ENCODE measurements around the gene CDH23.

Gene CDH23

DNA sequence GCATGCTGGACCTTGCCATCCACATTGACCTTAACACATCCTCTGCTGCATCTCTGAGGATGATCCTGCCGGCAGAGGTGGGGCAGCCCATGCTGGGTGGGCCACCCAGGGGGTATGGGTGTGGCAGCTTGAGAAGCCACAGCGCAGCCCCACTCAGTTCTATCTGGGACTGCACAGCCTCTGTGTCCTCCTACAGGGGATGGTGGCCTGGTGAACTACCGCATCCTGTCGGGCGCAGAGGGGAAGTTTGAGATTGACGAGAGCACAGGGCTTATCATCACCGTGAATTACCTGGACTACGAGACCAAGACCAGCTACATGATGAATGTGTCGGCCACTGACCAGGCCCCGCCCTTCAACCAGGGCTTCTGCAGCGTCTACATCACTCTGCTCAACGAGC is 335.1 kb downstream of the CDH23 start:
- in situ Hi-C loops (cut with HindIII; ENCODE audit: low pct_unique_long_range_greater_than_20kb, low sequenced_read_pairs): no loop called here
- DNase-seq (ENCODE audit: low read depth in 1 of 2, low spot score in 1 of 2): no peak
- no peak for TF ChIP-seq JUND (IDR thresholded peaks at IDR 0.05; ENCODE audit: low read depth)

DNA sequence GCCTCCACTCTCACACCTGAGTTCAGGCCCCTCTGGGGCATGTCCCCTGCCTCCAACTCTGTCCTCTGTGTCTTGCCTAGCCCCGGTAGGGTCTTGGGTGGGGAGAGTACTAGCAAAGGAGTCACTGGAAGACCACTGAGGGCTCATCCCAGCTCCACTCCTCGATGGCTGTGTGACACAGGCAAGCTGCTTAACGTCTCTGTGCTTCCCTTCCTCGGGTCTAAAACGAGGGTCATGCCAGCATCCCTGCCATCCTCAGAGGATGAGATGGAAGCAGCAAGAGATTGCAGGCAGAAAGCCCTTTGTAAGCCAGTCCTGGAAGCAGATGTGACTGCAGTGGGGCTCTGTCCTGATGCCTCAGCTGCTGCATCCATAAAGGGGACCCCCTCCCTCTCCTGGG is 338.1 kb downstream of the CDH23 start:
- TF ChIP-seq JUND (IDR thresholded peaks at IDR 0.05; ENCODE audit: low read depth): no peak
- in situ Hi-C loops (cut with HindIII; ENCODE audit: low pct_unique_long_range_greater_than_20kb, low sequenced_read_pairs): no loop called here
- no peak for DNase-seq (ENCODE audit: low read depth in 1 of 2, low spot score in 1 of 2)

DNA sequence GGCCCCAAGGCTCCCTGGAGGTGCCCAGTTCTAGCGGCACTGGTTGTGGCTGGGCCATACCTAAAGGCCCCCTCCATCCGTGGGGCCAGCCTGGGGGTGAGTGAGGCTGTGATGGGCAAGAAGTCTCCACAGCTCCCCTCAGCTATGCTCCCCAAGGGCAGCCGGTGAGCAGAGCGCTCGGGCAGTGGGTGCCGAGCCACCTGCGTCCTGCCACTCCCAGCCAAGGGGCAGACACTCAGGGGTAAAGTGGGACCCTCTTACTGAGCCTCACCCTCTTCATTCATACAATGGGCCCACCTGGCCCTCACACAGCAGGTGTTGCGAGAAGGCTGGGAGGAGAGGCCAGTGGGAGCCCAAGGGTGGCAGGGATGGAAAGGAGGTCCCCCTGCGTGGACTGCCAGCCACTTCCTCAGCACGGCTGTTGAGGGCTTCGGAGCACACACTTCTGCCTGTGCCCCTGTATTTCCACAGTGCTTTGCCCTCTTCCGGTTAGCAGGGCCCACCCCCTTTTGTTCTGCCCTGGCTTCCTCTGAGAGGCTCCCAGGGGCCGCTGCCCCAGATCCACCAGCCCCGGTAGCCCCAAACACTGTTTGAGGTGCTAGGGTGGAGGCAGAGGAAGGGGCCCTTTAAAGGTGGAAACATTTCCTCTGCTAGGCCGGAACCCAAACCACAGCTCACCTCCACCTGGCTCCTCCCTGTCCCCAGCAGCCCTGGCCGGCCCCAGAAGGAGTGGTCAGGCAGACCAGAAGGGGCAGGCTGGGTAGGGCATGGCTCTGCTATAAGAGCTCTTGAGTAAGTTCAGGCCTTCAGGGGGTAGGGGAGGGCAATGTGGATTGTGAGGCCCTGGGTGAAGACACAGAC is 339.2 kb downstream of the CDH23 start:
- DNase-seq (ENCODE audit: low read depth in 1 of 2, low spot score in 1 of 2): peak in 1 of 2 experiments; percentile 48
- in situ Hi-C loops (cut with HindIII; ENCODE audit: low pct_unique_long_range_greater_than_20kb, low sequenced_read_pairs): no loop called here
- TF ChIP-seq JUND (IDR thresholded peaks at IDR 0.05; ENCODE audit: low read depth): no peak

DNA sequence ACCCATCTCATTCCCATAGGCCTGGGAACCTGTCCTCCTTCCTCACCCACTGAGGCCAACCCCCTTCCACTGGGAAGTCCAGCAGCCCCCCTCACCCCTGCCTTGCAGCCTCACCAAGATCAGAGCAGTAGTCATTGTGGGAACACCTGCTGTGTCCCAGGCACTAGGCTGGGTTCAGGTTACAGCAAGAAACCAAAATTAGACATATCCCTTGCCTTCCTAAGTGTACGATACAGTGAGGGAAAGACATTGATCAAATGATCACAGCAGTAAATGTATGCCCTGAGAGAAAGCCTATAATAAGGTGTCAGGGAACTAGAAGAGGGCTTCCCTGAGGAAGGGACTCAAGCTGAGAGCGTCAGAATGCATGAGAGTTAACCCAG is 339.8 kb downstream of the CDH23 start:
- in situ Hi-C loops (cut with HindIII; ENCODE audit: low pct_unique_long_range_greater_than_20kb, low sequenced_read_pairs): no loop called here
- TF ChIP-seq JUND (IDR thresholded peaks at IDR 0.05; ENCODE audit: low read depth): no peak
- DNase-seq (ENCODE audit: low read depth in 1 of 2, low spot score in 1 of 2): no peak

DNA sequence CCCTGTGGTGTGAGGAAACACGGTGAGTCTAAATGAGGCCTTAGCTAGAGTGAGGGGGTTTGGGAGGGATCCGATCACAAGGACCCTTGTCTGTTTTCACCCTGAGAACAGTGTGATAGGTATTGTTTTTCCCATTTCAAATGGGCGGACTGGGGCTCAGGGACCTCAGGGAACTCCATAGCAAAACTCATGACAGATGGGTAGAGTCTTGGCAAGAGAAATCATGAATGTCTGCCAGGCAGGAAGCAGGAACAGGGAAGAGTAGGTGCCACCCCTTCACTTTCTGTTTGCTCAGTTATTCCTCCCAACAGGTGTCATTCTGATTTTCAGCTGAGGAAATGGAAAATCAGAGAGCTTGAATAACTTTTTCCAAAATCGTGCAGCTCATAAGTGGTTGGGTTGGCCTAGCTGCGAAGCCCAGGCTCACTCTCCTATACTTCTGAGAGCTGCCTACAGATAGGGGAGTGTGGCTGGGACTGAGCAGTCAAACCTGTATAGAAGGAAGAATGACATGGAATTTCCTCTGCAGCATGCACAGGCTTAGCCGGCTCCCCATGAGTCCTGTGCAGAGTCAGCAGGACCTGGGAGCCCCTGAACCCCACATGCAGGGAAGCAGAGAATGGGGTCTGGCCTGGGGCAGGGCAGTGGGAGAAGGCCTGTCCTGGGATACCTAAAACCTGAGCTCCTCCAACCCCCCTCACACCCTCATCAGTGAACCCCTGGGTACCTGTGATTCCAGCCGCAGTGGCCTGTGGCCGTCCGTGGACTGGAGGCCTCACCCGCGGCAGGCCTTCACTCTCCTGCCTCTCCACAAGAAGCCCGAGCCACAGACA is 340.5 kb downstream of the CDH23 start:
- no peak for TF ChIP-seq JUND (IDR thresholded peaks at IDR 0.05; ENCODE audit: low read depth)
- DNase-seq (ENCODE audit: low read depth in 1 of 2, low spot score in 1 of 2): peak; percentile 44 to 58
- in situ Hi-C loops (cut with HindIII; ENCODE audit: low pct_unique_long_range_greater_than_20kb, low sequenced_read_pairs): no loop called here

DNA sequence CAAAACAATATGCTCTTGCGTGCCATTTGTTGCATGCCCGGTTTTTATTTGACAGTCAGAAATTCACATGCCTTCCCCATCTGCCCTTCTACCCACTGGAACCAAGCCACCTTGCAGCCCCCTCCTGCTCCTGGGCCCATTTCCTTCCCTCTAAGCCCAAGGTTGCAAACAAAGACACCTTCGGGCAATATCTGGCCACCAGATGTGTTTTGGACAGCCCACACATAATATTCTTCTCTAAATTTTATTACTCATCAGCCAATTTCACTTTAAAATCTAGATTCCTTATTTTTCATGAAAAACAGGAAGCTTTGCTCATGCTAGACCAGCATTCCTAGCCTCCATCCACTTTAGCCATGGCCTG is 341.1 kb downstream of the CDH23 start:
- TF ChIP-seq JUND (IDR thresholded peaks at IDR 0.05; ENCODE audit: low read depth): no peak
- no peak for DNase-seq (ENCODE audit: low read depth in 1 of 2, low spot score in 1 of 2)
- in situ Hi-C loops (cut with HindIII; ENCODE audit: low pct_unique_long_range_greater_than_20kb, low sequenced_read_pairs): no loop called here

DNA sequence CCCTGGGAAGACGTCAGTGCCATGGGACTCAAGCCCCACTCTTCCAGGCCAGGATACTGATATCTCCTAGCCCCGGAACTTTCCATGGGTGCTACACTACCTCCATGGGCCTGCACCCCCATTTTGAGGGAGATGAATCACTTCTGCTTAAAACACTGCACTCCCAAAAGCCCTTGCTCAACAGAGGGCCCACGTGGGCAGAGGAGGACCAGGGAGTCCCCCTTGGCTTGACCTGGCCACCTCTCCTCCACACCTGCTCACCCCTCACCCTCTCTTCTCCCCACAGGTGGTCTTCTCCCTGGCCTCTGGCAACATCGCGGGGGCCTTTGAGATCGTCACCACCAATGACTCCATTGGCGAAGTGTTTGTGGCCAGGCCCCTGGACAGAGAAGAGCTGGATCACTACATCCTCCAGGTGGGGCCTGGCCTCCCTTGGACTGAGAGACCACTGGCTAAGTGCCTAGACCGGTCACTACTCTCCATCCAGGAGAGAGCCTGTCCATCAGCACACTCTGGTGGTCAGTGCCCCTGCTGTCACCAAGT is 342.7 kb downstream of the CDH23 start:
- TF ChIP-seq JUND (IDR thresholded peaks at IDR 0.05; ENCODE audit: low read depth): no peak
- in situ Hi-C loops (cut with HindIII; ENCODE audit: low pct_unique_long_range_greater_than_20kb, low sequenced_read_pairs): no loop called here
- DNase-seq (ENCODE audit: low read depth in 1 of 2, low spot score in 1 of 2): no peak

DNA sequence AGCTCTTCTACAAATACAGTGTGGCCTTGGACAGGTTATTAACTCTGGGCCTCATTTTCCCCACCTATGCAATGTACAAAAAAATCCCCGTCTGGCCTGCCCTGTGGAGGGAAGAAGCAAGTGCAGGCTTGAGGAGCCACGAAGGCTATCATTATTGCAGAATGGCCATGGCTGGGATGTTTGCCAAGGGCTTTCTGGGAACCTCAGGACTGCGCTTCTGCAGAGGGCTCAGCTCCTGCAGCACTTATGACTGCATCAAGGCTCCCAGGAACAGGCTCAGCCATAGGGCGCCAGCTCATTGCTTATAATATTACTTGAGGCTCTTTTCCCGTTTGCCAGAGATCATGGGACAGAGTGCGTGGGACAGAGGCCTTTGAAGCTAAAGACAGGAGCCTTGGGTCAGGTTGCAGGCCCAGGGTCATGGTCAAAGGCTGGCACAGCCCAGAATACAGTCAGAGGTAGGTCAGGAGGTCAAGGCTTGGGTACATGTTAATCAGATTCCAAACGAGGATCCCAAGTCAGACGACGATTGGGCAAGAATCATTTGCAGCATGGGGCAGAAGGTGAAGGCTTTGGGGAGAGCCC is 343.4 kb downstream of the CDH23 start:
- DNase-seq (ENCODE audit: low read depth in 1 of 2, low spot score in 1 of 2): no peak
- in situ Hi-C loops (cut with HindIII; ENCODE audit: low pct_unique_long_range_greater_than_20kb, low sequenced_read_pairs): no loop called here
- no peak for TF ChIP-seq JUND (IDR thresholded peaks at IDR 0.05; ENCODE audit: low read depth)

DNA sequence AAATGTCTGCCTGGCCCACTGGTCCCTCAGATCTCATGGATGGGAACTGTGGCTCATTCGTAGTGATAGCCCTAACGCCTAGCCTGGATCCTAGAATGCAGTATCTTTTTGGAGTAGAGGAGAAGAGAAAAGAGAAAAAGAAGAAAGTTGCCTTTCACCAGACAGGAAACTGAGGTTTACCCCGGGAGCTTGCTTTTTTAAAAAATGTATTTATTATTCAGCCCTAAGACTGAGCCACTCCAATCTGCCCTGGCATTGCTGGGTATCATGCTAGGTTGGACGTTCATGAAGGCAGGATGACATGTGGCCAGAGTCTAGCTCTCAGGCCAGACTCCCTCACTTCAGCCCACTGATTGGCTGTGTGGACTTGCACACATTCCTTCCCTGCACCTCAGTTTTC is 344.3 kb downstream of the CDH23 start:
- in situ Hi-C loops (cut with HindIII; ENCODE audit: low pct_unique_long_range_greater_than_20kb, low sequenced_read_pairs): no loop called here
- TF ChIP-seq JUND (IDR thresholded peaks at IDR 0.05; ENCODE audit: low read depth): no peak

DNA sequence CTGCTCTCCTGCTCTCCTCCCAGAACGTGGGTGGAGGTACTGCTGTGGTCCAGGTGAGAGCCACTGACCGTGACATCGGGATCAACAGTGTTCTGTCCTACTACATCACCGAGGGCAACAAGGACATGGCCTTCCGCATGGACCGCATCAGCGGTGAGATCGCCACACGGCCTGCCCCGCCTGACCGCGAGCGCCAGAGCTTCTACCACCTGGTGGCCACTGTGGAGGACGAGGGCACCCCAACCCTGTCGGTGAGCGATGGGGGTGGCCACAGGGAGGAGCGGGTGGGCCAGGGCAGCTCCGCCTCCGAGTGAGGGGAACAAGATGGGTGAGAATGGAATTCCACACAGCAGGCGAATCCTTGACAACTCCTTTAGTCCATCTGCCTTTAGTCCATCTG is 345.0 kb downstream of the CDH23 start:
- in situ Hi-C loops (cut with HindIII; ENCODE audit: low pct_unique_long_range_greater_than_20kb, low sequenced_read_pairs): no loop called here
- DNase-seq (ENCODE audit: low read depth in 1 of 2, low spot score in 1 of 2): no peak
- TF ChIP-seq JUND (IDR thresholded peaks at IDR 0.05; ENCODE audit: low read depth): no peak

More for the DNA sequence above, 344.3 kb downstream of the CDH23 start:
- DNase-seq (ENCODE audit: low read depth in 1 of 2, low spot score in 1 of 2): no peak

DNA sequence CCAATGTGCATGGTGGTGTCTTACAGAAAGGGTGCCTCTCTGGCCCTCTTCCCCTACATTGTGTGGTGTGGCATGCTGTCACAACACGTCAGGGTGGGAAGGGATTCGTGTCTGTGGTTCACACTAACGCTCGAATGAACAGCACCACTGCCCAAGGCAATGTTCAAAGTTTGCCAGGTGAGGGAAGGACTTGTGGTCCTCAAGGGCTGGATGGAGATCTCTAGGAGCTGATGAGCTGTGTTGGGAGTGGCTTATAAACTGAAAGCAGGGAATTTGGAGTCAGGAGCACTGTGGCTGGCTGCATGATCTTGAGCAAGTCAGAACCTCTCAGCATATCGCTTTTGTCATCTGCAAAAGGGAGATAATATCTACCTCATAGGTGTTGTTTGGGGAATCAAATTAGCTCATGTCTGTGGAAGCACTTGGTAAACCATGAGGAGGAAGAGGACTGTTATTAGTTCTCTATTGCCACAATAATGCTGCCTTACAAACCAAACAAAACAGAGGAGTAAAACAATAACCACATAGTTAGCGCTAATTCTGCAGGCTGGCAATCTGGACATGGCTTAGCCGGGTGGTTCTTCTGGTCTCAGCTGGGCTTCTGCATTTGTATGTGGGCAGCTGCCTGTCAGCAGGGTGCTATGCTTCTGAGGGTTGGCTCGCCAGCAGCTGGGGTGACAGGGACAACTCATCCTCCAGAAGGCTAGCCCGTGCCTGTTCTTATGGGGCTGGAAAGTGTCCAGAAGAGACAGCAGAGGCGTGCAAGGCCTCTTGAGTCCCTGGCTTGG is 345.8 kb downstream of the CDH23 start:
- DNase-seq (ENCODE audit: low read depth in 1 of 2, low spot score in 1 of 2): peak in 1 of 2 experiments; percentile 11
- TF ChIP-seq JUND (IDR thresholded peaks at IDR 0.05; ENCODE audit: low read depth): no peak
- in situ Hi-C loops (cut with HindIII; ENCODE audit: low pct_unique_long_range_greater_than_20kb, low sequenced_read_pairs): no loop called here

Measured in T47D (cell line).